Measurements from ENCODE around the gene SHF. TPM values are rescaled to one million over a fixed set of nuclear protein-coding genes. Genes with fewer than 3 reads are reported as not detected.

Gene SHF
- polyA plus RNA-seq, 3 donors = 0.58 to 0.70 (median 0.67) TPM

DNA sequence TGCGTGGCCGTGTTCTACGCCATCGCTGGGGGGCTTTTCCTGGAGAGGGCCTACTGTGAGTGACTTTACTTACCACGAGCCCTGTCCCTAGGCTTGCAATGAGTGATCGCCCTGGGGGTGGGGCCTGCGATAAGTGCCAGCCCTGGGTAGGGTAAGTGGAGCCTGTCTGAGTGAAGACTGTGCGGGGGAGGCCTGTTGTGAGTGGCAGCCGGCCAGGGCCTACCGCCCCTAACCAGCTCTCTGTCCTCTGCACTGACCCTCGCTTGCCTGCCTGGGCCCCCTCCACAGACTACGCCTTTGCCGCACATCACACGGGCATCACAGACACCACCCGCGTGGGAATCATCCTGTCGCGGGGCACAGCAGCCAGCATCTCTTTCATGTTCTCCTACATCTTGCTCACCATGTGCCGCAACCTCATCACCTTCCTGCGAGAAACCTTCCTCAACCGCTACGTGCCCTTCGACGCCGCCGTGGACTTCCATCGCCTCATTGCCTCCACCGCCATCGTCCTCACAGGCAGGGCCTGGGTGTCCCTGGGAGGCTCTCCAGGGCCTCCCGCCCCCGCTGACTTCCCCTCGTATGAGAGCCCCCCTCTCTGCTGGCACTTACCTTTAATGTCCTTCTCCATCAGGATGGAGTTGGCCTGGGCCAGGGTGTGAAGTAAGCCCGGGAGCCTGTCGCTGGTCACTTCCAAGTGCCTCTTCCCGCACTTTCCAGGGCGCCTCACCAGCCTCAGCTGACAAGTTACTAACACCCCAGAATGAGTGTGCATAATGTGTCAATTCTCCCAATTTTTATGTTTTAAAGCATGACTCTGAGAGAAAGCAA is 35.6 kb downstream of the SHF start:
- H3K27me3 Mint-ChIP-seq (ENCODE audit: low read depth in 3 of 3) = peaks cover 2 to 8% (median 7%) of the 10 kb centered on the region in 3 donors
- intact Hi-C loops (cut with micrococcal nuclease) = no loop called here
- H3K27ac ChIP-seq (ENCODE audit: low read depth in 1 of 2, low read length in 2 of 2) = no peak overlapping the region
- H3K4me2 ChIP-seq (replicated peaks; ENCODE audit: extremely low read depth, low read length, poor library complexity, severe bottlenecking) = no peak overlapping the region
- no peaks in the 10 kb centered on the region for H3K9me3 ChIP-seq (replicated peaks in 1 of 2; ENCODE audit: control insufficient read depth in 1 of 2, insufficient read depth in 1 of 2, low read length in 2 of 2)
- TF ChIP-seq, protein P1, sequence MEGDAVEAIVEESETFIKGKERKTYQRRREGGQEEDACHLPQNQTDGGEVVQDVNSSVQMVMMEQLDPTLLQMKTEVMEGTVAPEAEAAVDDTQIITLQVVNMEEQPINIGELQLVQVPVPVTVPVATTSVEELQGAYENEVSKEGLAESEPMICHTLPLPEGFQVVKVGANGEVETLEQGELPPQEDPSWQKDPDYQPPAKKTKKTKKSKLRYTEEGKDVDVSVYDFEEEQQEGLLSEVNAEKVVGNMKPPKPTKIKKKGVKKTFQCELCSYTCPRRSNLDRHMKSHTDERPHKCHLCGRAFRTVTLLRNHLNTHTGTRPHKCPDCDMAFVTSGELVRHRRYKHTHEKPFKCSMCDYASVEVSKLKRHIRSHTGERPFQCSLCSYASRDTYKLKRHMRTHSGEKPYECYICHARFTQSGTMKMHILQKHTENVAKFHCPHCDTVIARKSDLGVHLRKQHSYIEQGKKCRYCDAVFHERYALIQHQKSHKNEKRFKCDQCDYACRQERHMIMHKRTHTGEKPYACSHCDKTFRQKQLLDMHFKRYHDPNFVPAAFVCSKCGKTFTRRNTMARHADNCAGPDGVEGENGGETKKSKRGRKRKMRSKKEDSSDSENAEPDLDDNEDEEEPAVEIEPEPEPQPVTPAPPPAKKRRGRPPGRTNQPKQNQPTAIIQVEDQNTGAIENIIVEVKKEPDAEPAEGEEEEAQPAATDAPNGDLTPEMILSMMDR (IDR thresholded peaks at IDR 0.05) = no peak
- H2AFZ ChIP-seq (ENCODE audit: insufficient read depth, low read depth, low read length, poor library complexity, severe bottlenecking) = no peak overlapping the region
- no peaks in the 10 kb centered on the region for H4K20me1 ChIP-seq (ENCODE audit: insufficient read depth, low read length)
- H3K4me1 Mint-ChIP-seq = no peaks in the 10 kb centered on the region
- 98% methylated on average over 31 of the region's 36 CpGs for whole genome bisulfite sequencing (ENCODE audit: insufficient coverage)
- H3K27me3 ChIP-seq (ENCODE audit: control insufficient read depth in 2 of 2, insufficient read depth in 2 of 2, low read length in 2 of 2) = no peaks in the 10 kb centered on the region
- no peaks in the 10 kb centered on the region for H3K4me1 ChIP-seq (ENCODE audit: control insufficient read depth in 1 of 2, insufficient read depth in 2 of 2, low read length in 2 of 2)
- no peak overlapping the region for H3K9ac ChIP-seq (ENCODE audit: insufficient read depth, low read length, poor library complexity, severe bottlenecking)
- no peak overlapping the region for H3K4me3 ChIP-seq (replicated peaks in 1 of 3; ENCODE audit: low read depth in 2 of 3, low read length in 3 of 3)
- no peak overlapping the region for H3K4me3 Mint-ChIP-seq
- H3K36me3 ChIP-seq (replicated peaks in 1 of 2; ENCODE audit: control insufficient read depth in 1 of 2, insufficient read depth in 2 of 2, low read length in 2 of 2) = no peaks in the 10 kb centered on the region
- H3K79me2 ChIP-seq (ENCODE audit: insufficient read depth, low read length) = no peaks in the 10 kb centered on the region
- peaks cover 2 to 7% of the 10 kb centered on the region in 2 donors for H3K36me3 Mint-ChIP-seq
- no peak for DNase-seq
- peak overlapping the region in 1 of 7 donors; percentile 16 for H3K27ac Mint-ChIP-seq
- H3K9me3 Mint-ChIP-seq = peaks cover 0 to 3% (median 0%) of the 10 kb centered on the region in 7 donors

DNA sequence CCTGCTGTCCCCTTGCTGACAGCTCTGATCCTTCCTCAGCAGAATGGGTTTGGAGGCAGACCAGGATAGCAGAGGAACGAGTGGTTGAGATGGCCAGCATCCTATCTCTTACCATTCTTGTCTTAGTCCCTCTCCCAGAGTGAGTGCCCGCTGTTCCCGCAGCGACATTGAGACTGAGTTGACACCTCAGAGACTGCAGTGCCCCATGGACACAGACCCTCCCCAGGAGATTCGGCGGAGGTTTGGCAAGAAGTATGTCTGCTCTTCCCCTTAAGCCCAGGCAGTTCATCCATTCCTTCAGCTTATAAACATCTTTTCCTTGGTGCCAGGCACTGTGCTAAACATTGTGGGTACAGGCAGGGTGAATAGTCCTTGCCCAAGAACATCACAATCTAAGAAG is 36.8 kb downstream of the SHF start:
- intact Hi-C loops (cut with micrococcal nuclease) = no loop called here
- Histone ChIP-seq H2AFZ (ENCODE audit: insufficient read depth, low read depth, low read length, poor library complexity, severe bottlenecking) (no peak overlapping the region), H3K27me3 (ENCODE audit: control insufficient read depth in 2 of 2, insufficient read depth in 2 of 2, low read length in 2 of 2) (no peaks in the 10 kb centered on the region), H3K4me2 (replicated peaks; ENCODE audit: extremely low read depth, low read length, poor library complexity, severe bottlenecking) (no peak overlapping the region), H3K4me1 (ENCODE audit: control insufficient read depth in 1 of 2, insufficient read depth in 2 of 2, low read length in 2 of 2) (no peaks in the 10 kb centered on the region), H3K36me3 (replicated peaks in 1 of 2; ENCODE audit: control insufficient read depth in 1 of 2, insufficient read depth in 2 of 2, low read length in 2 of 2) (no peaks in the 10 kb centered on the region), H3K79me2 (ENCODE audit: insufficient read depth, low read length) (no peaks in the 10 kb centered on the region), H3K27ac (ENCODE audit: low read depth in 1 of 2, low read length in 2 of 2) (no peak overlapping the region), H3K9me3 (replicated peaks in 1 of 2; ENCODE audit: control insufficient read depth in 1 of 2, insufficient read depth in 1 of 2, low read length in 2 of 2) (no peaks in the 10 kb centered on the region), H3K9ac (ENCODE audit: insufficient read depth, low read length, poor library complexity, severe bottlenecking) (no peak overlapping the region), H4K20me1 (ENCODE audit: insufficient read depth, low read length) (no peaks in the 10 kb centered on the region), H3K4me3 (replicated peaks in 1 of 3; ENCODE audit: low read depth in 2 of 3, low read length in 3 of 3) (no peak overlapping the region)
- Mint-ChIP-seq H3K4me3 (no peak overlapping the region), H3K36me3 (peaks cover 0 to 7% of the 10 kb centered on the region in 2 donors), H3K4me1 (no peaks in the 10 kb centered on the region), H3K27ac (no peak overlapping the region), H3K27me3 (ENCODE audit: low read depth in 3 of 3) (peaks cover 3 to 7% (median 6%) of the 10 kb centered on the region in 3 donors), H3K9me3 (peaks cover 0 to 3% (median 0%) of the 10 kb centered on the region in 7 donors)
- DNase-seq = no peak
- TF ChIP-seq, protein P1 (IDR thresholded peaks at IDR 0.05) = no peak
- WGBS (ENCODE audit: insufficient coverage) = 97% methylated on average over 6 of the region's 6 CpGs
